OCI-LY3 (cell line): Measurements from ENCODE around the gene HLA-F.

Experiments
- H2AFZ ChIP-seq: fragments of 200-600, 300-600 bp; shearing (Covaris generic); 2 replicates; pipeline ENCODE4 v1.6.0; 2014; ENCODE audit warnings: antibody characterized with exemption, low read depth, low read length
- H3K27ac ChIP-seq: fragments of 200-600, 300-600 bp; sonication (generic); 2 replicates; pipeline ENCODE4 v1.5.1; 2014; ENCODE audit warnings: mild to moderate bottlenecking, low read length, moderate library complexity, mixed read lengths
- H3K27me3 ChIP-seq: fragments of 200-600, 300-600 bp; sonication (generic); 2 replicates; pipeline ENCODE4 v1.6.1; 2014; ENCODE audit warnings: low read depth, low read length, mixed read lengths
- H3K36me3 ChIP-seq: fragments of 200-600, 300-600 bp; sonication (generic); replicated peaks from 2 replicates; pipeline ENCODE3; 2014; ENCODE audit warnings: low read depth, low read length, mixed read lengths
- H3K4me1 ChIP-seq: fragments of 300-600, 200-600 bp; sonication (generic); 2 replicates; pipeline ENCODE4 v1.6.1; 2014; ENCODE audit warnings: low read length, mixed read lengths
- H3K4me2 ChIP-seq: fragments of 200-600, 300-600 bp; sonication (generic); 2 replicates; pipeline ENCODE4 v1.6.1; 2014; ENCODE audit warnings: low read length, mixed read lengths
- H3K4me3 ChIP-seq: fragments of 300-600, 200-600 bp; sonication (generic); 2 replicates; pipeline ENCODE4 v1.5.1; 2014; ENCODE audit warnings: antibody characterized with exemption, mild to moderate bottlenecking, low read length, moderate library complexity
- H3K79me2 ChIP-seq: fragments of 300-600, 200-600 bp; shearing (Covaris generic); 2 replicates; pipeline ENCODE4 v1.6.1; 2014; ENCODE audit warnings: mild to moderate bottlenecking, low read length, mixed read lengths
- H3K9ac ChIP-seq: fragments of 300-600, 200-600 bp; shearing (Covaris generic); 2 replicates; pipeline ENCODE4 v1.6.0; 2014; ENCODE audit warnings: mild to moderate bottlenecking, low read length, moderate library complexity
- H3K9me3 ChIP-seq: fragments of 200-600, 300-600 bp; shearing (Covaris generic); 2 replicates; pipeline ENCODE4 v1.6.1; 2014; ENCODE audit warnings: low read length, mixed read lengths; ENCODE audit not compliant: insufficient read depth
- H4K20me1 ChIP-seq: fragments of 200-600, 300-600 bp; sonication (generic); 2 replicates; pipeline ENCODE4 v1.6.1; 2016; ENCODE audit warnings: low read length, mixed read lengths; ENCODE audit not compliant: insufficient read depth
- CTCF ChIP-seq: fragments of 200-600, 300-600 bp; sonication (generic); IDR thresholded peaks from 2 replicates; pipeline ENCODE4 v1.5.1; 2014; ENCODE audit warnings: antibody characterized with exemption, low read length, low read depth
- EZH2phosphoT487 ChIP-seq: fragments of 200-600 bp; shearing (Covaris generic); IDR thresholded peaks from 2 replicates; pipeline ENCODE4 v1.6.1; 2018; ENCODE audit warnings: antibody characterized with exemption, mixed run types, low read depth

The HLA-F gene

GRCh38 chr6:29747688-29748250 lies 24.5 kb downstream of the HLA-F start:
- H3K9me3 ChIP-seq: no peaks in the 10 kb centered on the region
- no peak for TF ChIP-seq CTCF
- no peak for TF ChIP-seq EZH2phosphoT487
- H3K27ac ChIP-seq: no peak overlapping the region
- no peak overlapping the region for H2AFZ ChIP-seq
- no peak overlapping the region for H3K4me2 ChIP-seq
- H3K27me3 ChIP-seq: no peaks in the 10 kb centered on the region
- H4K20me1 ChIP-seq: no peaks in the 10 kb centered on the region
- no peak overlapping the region for H3K9ac ChIP-seq
- H3K36me3 ChIP-seq: no peaks in the 10 kb centered on the region
- H3K79me2 ChIP-seq: no peaks in the 10 kb centered on the region
- H3K4me1 ChIP-seq: no peaks in the 10 kb centered on the region
- H3K4me3 ChIP-seq: no peak overlapping the region

GRCh38 chr6:29748391-29749307 lies 25.4 kb downstream of the HLA-F start:
- H3K36me3 ChIP-seq: no peaks in the 10 kb centered on the region
- H3K27me3 ChIP-seq: no peaks in the 10 kb centered on the region
- H3K4me1 ChIP-seq: peaks cover 3% of the 10 kb centered on the region; the same call in 1 of the 2 replicates
- H3K4me3 ChIP-seq: peak overlapping the region; percentile 65
- no peak for TF ChIP-seq EZH2phosphoT487
- TF ChIP-seq CTCF: no peak
- H3K9me3 ChIP-seq: no peaks in the 10 kb centered on the region
- no peaks in the 10 kb centered on the region for H4K20me1 ChIP-seq
- H3K9ac ChIP-seq: no peak overlapping the region
- no peak overlapping the region for H3K27ac ChIP-seq
- H3K4me2 ChIP-seq: peak overlapping the region; percentile 43
- no peak overlapping the region for H2AFZ ChIP-seq
- H3K79me2 ChIP-seq: no peaks in the 10 kb centered on the region

GRCh38 chr6:29749308-29749662 lies 26.1 kb downstream of the HLA-F start:
- no peak for TF ChIP-seq CTCF
- no peak for TF ChIP-seq EZH2phosphoT487
- Histone ChIP-seq H3K9me3 (no peaks in the 10 kb centered on the region), H3K27ac (no peak overlapping the region), H3K9ac (no peak overlapping the region), H3K36me3 (no peaks in the 10 kb centered on the region), H3K27me3 (no peaks in the 10 kb centered on the region), H3K4me2 (peak overlapping the region; percentile 43), H4K20me1 (no peaks in the 10 kb centered on the region), H2AFZ (no peak overlapping the region), H3K79me2 (no peaks in the 10 kb centered on the region), H3K4me1 (peaks cover 4% of the 10 kb centered on the region; the same call in 1 of the 2 replicates), H3K4me3 (peak overlapping the region; percentile 65)

- no peak overlapping the region for H3K4me3 ChIP-seq
- H4K20me1 ChIP-seq: no peaks in the 10 kb centered on the region
- H3K27ac ChIP-seq: no peak overlapping the region
- no peaks in the 10 kb centered on the region for H3K9me3 ChIP-seq
- H3K4me1 ChIP-seq: peaks cover 4% of the 10 kb centered on the region; the same call in 1 of the 2 replicates
- H3K27me3 ChIP-seq: no peaks in the 10 kb centered on the region
- H3K79me2 ChIP-seq: no peaks in the 10 kb centered on the region
- no peak overlapping the region for H3K4me2 ChIP-seq
- H2AFZ ChIP-seq: no peak overlapping the region
- H3K9ac ChIP-seq: no peak overlapping the region
- no peaks in the 10 kb centered on the region for H3K36me3 ChIP-seq
- no peak for TF ChIP-seq CTCF
- TF ChIP-seq EZH2phosphoT487: no peak
These were observed 26.4 kb downstream of the HLA-F start for GRCh38 chr6:29749668-29750067.
